Measurements from ENCODE around the gene PRKAG2.

- TF ChIP-seq CTCF (conservative IDR thresholded peaks at IDR 0.05 in 1 of 2, IDR thresholded peaks at IDR 0.05 in 1 of 2; ENCODE audit: extremely low read depth in 1 of 2, insufficient read depth in 1 of 2, low read depth in 1 of 2, low read length in 2 of 2) (no peak), EZH2 (IDR thresholded peaks at IDR 0.05; ENCODE audit: borderline replicate concordance, low read length) (no peak)
Measured at GRCh38 chr7:151700586-151701165, 176.2 kb downstream of the PRKAG2 start.

All from mammary epithelial cell (primary cell).